Fibroblast of pulmonary artery (primary cell): ENCODE measurements around the gene BBS9.

ENCODE experiments used
- DNase-seq: peaks from one replicate; pipeline ENCODE4 v3.0.0-alpha.2; 2010; ENCODE audit warnings: low read depth
- H3K4me3 ChIP-seq: replicated peaks from 2 replicates; pipeline ENCODE4 v1.5.1; 2011; ENCODE audit warnings: low read depth, mild to moderate bottlenecking, control low read depth, low read length, moderate library complexity
- TF ChIP-seq, protein P1 (sequence below): IDR thresholded peaks from 2 replicates; pipeline ENCODE4 v1.5.1; 2011; ENCODE audit warnings: mild to moderate bottlenecking, control low read depth, low read length, inconsistent platforms; ENCODE audit errors: missing control alignments

Gene BBS9

DNA sequence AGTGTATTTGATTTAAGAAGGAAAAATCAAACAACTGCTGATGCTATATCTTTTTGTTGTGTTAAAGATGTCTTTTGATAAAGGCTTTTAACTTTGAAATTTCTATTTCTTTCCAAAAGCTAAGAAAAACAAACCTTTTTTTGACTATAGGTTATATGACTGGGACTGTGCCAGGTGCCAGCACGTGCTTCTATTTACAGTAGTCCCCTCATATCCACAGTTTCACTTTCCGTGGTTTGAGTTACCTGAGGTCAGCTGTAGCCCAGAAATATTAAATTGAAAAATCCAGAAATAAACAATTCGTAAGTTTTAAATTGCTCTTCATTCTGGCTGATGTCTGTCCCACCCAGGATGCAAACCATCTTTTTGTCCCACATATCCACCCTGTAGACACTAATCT is 104.3 kb downstream of the BBS9 start:
- TF ChIP-seq, protein P1, sequence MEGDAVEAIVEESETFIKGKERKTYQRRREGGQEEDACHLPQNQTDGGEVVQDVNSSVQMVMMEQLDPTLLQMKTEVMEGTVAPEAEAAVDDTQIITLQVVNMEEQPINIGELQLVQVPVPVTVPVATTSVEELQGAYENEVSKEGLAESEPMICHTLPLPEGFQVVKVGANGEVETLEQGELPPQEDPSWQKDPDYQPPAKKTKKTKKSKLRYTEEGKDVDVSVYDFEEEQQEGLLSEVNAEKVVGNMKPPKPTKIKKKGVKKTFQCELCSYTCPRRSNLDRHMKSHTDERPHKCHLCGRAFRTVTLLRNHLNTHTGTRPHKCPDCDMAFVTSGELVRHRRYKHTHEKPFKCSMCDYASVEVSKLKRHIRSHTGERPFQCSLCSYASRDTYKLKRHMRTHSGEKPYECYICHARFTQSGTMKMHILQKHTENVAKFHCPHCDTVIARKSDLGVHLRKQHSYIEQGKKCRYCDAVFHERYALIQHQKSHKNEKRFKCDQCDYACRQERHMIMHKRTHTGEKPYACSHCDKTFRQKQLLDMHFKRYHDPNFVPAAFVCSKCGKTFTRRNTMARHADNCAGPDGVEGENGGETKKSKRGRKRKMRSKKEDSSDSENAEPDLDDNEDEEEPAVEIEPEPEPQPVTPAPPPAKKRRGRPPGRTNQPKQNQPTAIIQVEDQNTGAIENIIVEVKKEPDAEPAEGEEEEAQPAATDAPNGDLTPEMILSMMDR, result no peak
- no peak for DNase-seq
- H3K4me3 ChIP-seq, result no peak overlapping the region

DNA sequence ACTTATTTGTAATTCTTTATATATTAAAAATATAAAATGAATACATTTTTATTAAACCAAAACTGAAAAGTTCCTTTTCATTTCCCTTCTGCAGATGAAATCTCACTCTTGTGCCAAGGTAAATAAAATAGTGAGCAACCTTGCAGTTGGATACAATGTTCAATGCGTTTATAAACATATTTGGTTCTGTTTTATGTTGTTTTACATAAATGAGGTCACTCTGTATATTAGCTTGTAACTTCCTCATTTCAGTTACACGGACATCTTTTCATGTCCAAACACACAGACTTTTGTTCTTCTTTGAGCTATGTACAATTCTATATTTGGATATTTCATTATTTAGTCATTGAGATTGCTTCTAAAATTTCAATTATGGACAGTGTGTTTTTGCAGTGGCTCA is 107.7 kb downstream of the BBS9 start:
- TF ChIP-seq, protein P1, result no peak
- H3K4me3 ChIP-seq, result no peak overlapping the region
- DNase-seq, result no peak

DNA sequence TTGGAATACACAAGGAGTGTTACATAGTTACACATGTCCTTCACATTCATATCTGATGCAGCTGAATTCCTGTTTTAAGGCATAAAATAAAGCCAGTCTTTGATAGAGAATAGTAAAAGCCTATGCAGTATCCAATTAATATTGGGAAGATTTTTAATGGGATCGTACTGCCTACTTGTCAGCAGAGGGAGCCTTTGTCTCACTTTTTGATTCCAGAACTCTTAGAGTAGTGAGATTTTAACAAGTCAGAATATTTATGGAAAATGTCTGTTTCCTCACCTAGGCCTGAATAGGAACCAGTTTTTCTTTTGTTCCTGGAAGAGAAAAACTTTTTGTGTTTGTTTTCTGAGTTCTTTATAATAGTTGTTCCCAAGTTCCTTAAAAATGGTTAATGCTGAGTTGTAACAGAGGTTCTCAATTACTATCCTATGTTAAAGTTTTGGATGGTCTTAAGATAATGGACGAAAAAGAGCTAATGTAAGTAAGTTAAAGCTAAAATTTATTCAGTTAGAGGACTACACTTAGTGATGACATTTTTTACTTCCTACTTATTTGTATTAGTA is 114.0 kb downstream of the BBS9 start:
- TF ChIP-seq, protein P1, result peak; percentile 72
- no peak overlapping the region for H3K4me3 ChIP-seq
- DNase-seq, result peak; percentile 81

DNA sequence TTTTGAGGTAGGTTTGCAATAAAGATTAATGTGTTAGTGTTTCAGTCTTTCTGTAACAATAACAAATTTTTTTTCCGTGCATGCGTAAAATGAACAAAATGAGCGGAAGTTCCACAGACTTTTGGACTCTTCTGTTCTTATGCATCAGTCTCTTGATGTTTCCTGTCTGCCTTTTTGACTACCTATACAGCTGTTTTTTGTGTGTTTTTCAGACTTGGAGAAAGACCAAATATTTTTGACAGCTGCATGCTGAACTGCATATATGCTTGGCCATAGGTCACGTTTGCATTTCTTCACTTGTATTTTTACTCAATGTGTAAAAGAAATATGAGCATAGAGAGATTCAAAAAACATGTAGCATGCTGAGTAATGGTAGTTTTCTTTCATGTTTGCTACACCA is 119.3 kb downstream of the BBS9 start:
- TF ChIP-seq, protein P1, result no peak
- DNase-seq, result peak; percentile 40
- no peak overlapping the region for H3K4me3 ChIP-seq

DNA sequence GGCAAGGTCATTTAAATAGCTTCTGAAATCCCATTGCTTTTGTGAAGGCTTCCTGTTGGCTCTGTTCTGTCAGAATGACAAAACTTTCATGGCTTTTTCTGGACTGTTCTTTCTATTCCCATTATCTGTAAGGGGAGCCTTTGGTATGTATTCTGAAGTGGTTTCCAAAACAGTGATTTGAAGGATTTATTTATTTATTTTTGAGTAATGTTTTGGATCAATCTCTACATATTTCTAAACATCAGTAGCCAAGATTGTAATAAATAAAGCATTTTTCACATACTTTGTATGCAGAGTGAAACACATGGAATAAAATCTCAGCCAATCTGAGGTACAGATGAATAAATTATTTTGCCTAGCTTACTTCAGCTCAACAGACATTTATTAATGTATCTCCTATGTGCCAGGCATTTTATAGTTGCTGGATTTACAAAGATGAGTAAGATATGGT is 121.1 kb downstream of the BBS9 start:
- H3K4me3 ChIP-seq, result no peak overlapping the region
- TF ChIP-seq, protein P1, result no peak
- peak; percentile 89 for DNase-seq

DNA sequence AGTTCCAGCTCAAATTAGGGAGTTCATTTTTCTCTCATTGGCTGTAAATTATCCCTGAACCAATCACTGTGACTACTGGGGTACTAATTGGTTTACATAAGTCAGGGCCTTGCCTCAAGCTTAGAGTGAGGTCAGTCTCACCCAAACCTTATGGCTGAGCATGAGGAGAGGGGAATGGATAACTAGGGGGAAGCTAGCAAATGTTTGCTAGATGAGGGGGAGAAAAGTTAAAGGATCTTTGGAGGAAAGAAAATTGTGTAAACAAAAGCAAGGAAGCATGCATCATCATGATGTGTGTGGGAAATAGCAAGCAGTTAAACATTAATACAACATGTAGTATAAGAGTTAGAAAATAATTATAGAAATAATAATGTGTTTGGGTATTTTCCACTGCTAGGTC is 121.9 kb downstream of the BBS9 start:
- no peak overlapping the region for H3K4me3 ChIP-seq
- TF ChIP-seq, protein P1, result no peak
- DNase-seq, result no peak

DNA sequence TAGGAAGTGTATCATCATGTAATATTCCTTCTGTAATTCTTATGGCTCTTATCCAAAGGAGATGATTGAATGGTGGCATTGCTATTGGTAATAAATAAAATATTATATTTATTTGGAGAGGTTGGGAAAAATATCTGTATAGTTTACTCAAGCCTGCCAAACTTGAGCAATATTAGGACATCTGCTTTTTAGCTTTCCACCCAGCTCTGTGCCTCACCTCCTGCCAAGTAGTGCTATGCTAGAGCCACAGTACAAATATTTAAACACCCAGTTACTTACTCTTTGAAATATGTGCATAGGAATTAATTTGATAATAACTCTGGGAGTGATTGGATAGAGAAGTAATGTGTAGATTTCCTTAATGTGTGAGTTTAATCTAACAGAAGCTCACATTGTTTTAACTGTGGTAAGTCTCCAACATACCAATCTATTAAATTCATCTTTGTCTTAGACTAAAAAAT is 129.2 kb downstream of the BBS9 start:
- TF ChIP-seq, protein P1, result no peak
- no peak overlapping the region for H3K4me3 ChIP-seq
- DNase-seq, result peak; percentile 48
